H9 (cell line): ENCODE results near the gene AKR1D1. TPM values are rescaled to one million over a fixed set of nuclear protein-coding genes. Genes with fewer than 3 reads are reported as not detected.

ENCODE experiments used
- DNase-seq: peaks from one replicate; pipeline ENCODE4 v3.0.0-alpha.2; 2017
- H2AFZ ChIP-seq: one replicate; pipeline ENCODE4 v1.6.1; 2013; ENCODE audit warnings: mild to moderate bottlenecking, low read length, control low read depth, moderate library complexity
- H2AK5ac ChIP-seq: 2 replicates; pipeline ENCODE4 v1.6.1; 2013; ENCODE audit warnings: low read length, control low read depth, mixed read lengths; ENCODE audit not compliant: insufficient read length
- H2BK120ac ChIP-seq: one replicate; pipeline ENCODE4 v1.6.1; 2013; ENCODE audit warnings: low read depth, mild to moderate bottlenecking, low read length, control low read depth, inconsistent platforms; ENCODE audit not compliant: poor library complexity, severe bottlenecking
- H2BK12ac ChIP-seq: 2 replicates; pipeline ENCODE4 v1.6.1; 2013; ENCODE audit warnings: low read length, control low read depth, mixed read lengths, low read depth; ENCODE audit not compliant: insufficient read length
- H2BK15ac ChIP-seq: 2 replicates; pipeline ENCODE4 v1.6.1; 2013; ENCODE audit warnings: low read depth, low read length, control low read depth
- H2BK20ac ChIP-seq: one replicate; pipeline ENCODE4 v1.6.1; 2013; ENCODE audit warnings: low read depth, mild to moderate bottlenecking, low read length, control low read depth, inconsistent platforms; ENCODE audit not compliant: poor library complexity, severe bottlenecking
- H2BK5ac ChIP-seq: 2 replicates; pipeline ENCODE4 v1.6.1; 2013; ENCODE audit warnings: low read length, control low read depth, mixed read lengths; ENCODE audit not compliant: insufficient read length
- H3K14ac ChIP-seq: 2 replicates; pipeline ENCODE4 v1.6.1; 2013; ENCODE audit warnings: low read length, control low read depth; ENCODE audit not compliant: insufficient read depth
- H3K18ac ChIP-seq: 2 replicates; pipeline ENCODE4 v1.6.1; 2013; ENCODE audit warnings: low read depth, mild to moderate bottlenecking, mixed read lengths, low read length, control low read depth; ENCODE audit not compliant: insufficient read length
- H3K23ac ChIP-seq: 2 replicates; pipeline ENCODE4 v1.6.1; 2013; ENCODE audit warnings: low read length, control low read depth, mixed read lengths, low read depth; ENCODE audit not compliant: insufficient read length
- H3K23me2 ChIP-seq: 2 replicates; pipeline ENCODE4 v1.6.1; 2013; ENCODE audit warnings: low read depth, mild to moderate bottlenecking, mixed read lengths, low read length, control low read depth; ENCODE audit not compliant: insufficient read length, poor library complexity, severe bottlenecking
- H3K27ac ChIP-seq: 2 replicates; pipeline ENCODE4 v1.5.1; 2013; ENCODE audit warnings: low read length, control low read depth, mixed read lengths, low read depth; ENCODE audit not compliant: insufficient read length
- H3K27me3 ChIP-seq: 2 replicates; pipeline ENCODE4 v1.6.1; 2013; ENCODE audit warnings: low read length, control low read depth, inconsistent platforms; ENCODE audit not compliant: insufficient read depth
- H3K4ac ChIP-seq: 2 replicates; pipeline ENCODE4 v1.6.1; 2013; ENCODE audit warnings: low read depth, mild to moderate bottlenecking, control low read depth, inconsistent platforms, low read length, moderate library complexity
- H3K4me1 ChIP-seq: 2 replicates; pipeline ENCODE4 v1.6.1; 2013; ENCODE audit warnings: low read length, control low read depth, inconsistent platforms; ENCODE audit not compliant: insufficient read depth
- H3K4me2 ChIP-seq: 2 replicates; pipeline ENCODE4 v1.6.1; 2013; ENCODE audit warnings: low read length, control low read depth, mixed read lengths; ENCODE audit not compliant: insufficient read length, insufficient read depth
- H3K56ac ChIP-seq: 2 replicates; pipeline ENCODE4 v1.6.1; 2013; ENCODE audit warnings: low read depth, mild to moderate bottlenecking, mixed read lengths, low read length, control low read depth; ENCODE audit not compliant: insufficient read length
- H3K79me1 ChIP-seq: 2 replicates; pipeline ENCODE4 v1.6.1; 2013; ENCODE audit warnings: low read depth, mild to moderate bottlenecking, moderate library complexity, low read length, control low read depth, inconsistent platforms; ENCODE audit not compliant: insufficient read depth, poor library complexity, severe bottlenecking
- H3K79me2 ChIP-seq: 2 replicates; pipeline ENCODE4 v1.6.1; 2013; ENCODE audit warnings: low read length, control low read depth, inconsistent platforms; ENCODE audit not compliant: insufficient read depth
- H3K9ac ChIP-seq: 2 replicates; pipeline ENCODE4 v1.6.1; 2013; ENCODE audit warnings: low read length, control low read depth, mixed read lengths; ENCODE audit not compliant: insufficient read length; ENCODE audit errors: extremely low read depth
- H3K9me3 ChIP-seq: one replicate; pipeline ENCODE4 v1.6.1; 2013; ENCODE audit warnings: low read depth, low read length, inconsistent platforms; ENCODE audit not compliant: control insufficient read depth
- H3T11ph ChIP-seq: one replicate; pipeline ENCODE4 v1.6.1; 2013; ENCODE audit warnings: mild to moderate bottlenecking, low read length, control low read depth, inconsistent platforms
- H4K20me1 ChIP-seq: one replicate; pipeline ENCODE4 v1.6.1; 2013; ENCODE audit not compliant: control insufficient read depth, insufficient read length, insufficient read depth
- H4K5ac ChIP-seq: 2 replicates; pipeline ENCODE4 v1.6.1; 2013; ENCODE audit warnings: low read depth, mild to moderate bottlenecking, mixed read lengths, low read length, control low read depth; ENCODE audit not compliant: insufficient read length
- H4K8ac ChIP-seq: replicated peaks from 2 replicates; pipeline ENCODE4 v1.6.1; 2013; ENCODE audit warnings: low read length, control low read depth, mixed read lengths, low read depth; ENCODE audit not compliant: insufficient read length
- H4K91ac ChIP-seq: 2 replicates; pipeline ENCODE4 v1.6.1; 2013; ENCODE audit warnings: low read depth, mild to moderate bottlenecking, moderate library complexity, mixed read lengths, low read length, control low read depth; ENCODE audit not compliant: insufficient read length
- H3K27ac Mint-ChIP-seq, 3 experiments: 2 replicates in 2 of 3; 3 replicates in 1 of 3; pipeline ENCODE4 v1.8.0; 2020 to 2021; ENCODE audit warnings: mixed read lengths in 3 of 3, mild to moderate bottlenecking in 1 of 3, moderate library complexity in 1 of 3
- H3K27me3 Mint-ChIP-seq: 2 replicates; pipeline ENCODE4 v1.8.0; 2021; ENCODE audit warnings: low read depth, mild to moderate bottlenecking, moderate library complexity, mixed read lengths
- H3K36me3 Mint-ChIP-seq, 3 experiments: 2 replicates in 2 of 3; 3 replicates in 1 of 3; pipeline ENCODE4 v1.8.0; 2020 to 2021; ENCODE audit warnings: low read depth in 3 of 3, mixed read lengths in 3 of 3; ENCODE audit not compliant: insufficient read depth in 1 of 3
- H3K4me1 Mint-ChIP-seq, 2 experiments: 2 replicates each; pipeline ENCODE4 v1.8.0; 2020; ENCODE audit warnings: mixed read lengths in 2 of 2
- H3K4me3 Mint-ChIP-seq, 2 experiments: 2 replicates in 1 of 2; 3 replicates in 1 of 2; pipeline ENCODE4 v1.8.0; 2020 to 2021; ENCODE audit warnings: mild to moderate bottlenecking in 2 of 2, mixed read lengths in 2 of 2, moderate library complexity in 1 of 2
- H3K9me3 Mint-ChIP-seq, 2 experiments: 2 replicates in 1 of 2; 3 replicates in 1 of 2; pipeline ENCODE4 v1.8.0; 2020; ENCODE audit warnings: mild to moderate bottlenecking in 2 of 2, mixed read lengths in 2 of 2, moderate library complexity in 1 of 2
- CTCF ChIP-seq: fragments of 200-600 bp; sonication (generic); conservative IDR thresholded peaks from 3 replicates; pipeline ENCODE4 v1.8.0; 2021; ENCODE audit warnings: antibody characterized with exemption, mild to moderate bottlenecking
- WGBS: extraction: QIAGEN DNeasy Blood & Tissue Kit; methylation state at CpG from one replicate; pipeline ENCODE4 v1.1.7; 2013; ENCODE audit warnings: missing lambda C conversion rate, low lambda C conversion rate, mixed read lengths; ENCODE audit not compliant: insufficient read length; ENCODE audit errors: extremely low coverage; 5-methylcytosine and 5-hydroxymethylcytosine counted together
- total RNA-seq: library from RNA; stranded (reverse); gene quantifications from 2 replicates; pipeline ENCODE4 v1.2.1, GENCODE V29; 2021

AKR1D1 gene
- total RNA-seq, 1 experiment from 2014 or later: 0.31 TPM

- H3K27ac Mint-ChIP-seq: no peak overlapping the region
- H4K91ac ChIP-seq: no peak overlapping the region
- H2AFZ ChIP-seq: no peak overlapping the region
- no peak overlapping the region for H3K27ac ChIP-seq
- no peaks in the 10 kb centered on the region for H3K27me3 Mint-ChIP-seq
- H2BK20ac ChIP-seq: no peak overlapping the region
- TF ChIP-seq CTCF: no peak
- no peak overlapping the region for H3K4me3 Mint-ChIP-seq
- DNase-seq: no peak
- no peak overlapping the region for H3K4me2 ChIP-seq
- no peak overlapping the region for H4K5ac ChIP-seq
- no peak overlapping the region for H3K56ac ChIP-seq
- H3K36me3 Mint-ChIP-seq: peaks cover 5 to 16% (median 13%) of the 10 kb centered on the region in 3 experiments; a peak in 6 of 7 replicates
- H2BK15ac ChIP-seq: no peak overlapping the region
- H3K9me3 Mint-ChIP-seq: peaks cover 11 to 12% of the 10 kb centered on the region in 2 experiments; a peak in 4 of 5 replicates
- H3T11ph ChIP-seq: no peak overlapping the region
- no peaks in the 10 kb centered on the region for H3K27me3 ChIP-seq
- peaks cover 3 to 7% of the 10 kb centered on the region in 2 experiments; a peak in 1 of 4 replicates for H3K4me1 Mint-ChIP-seq
- H2BK12ac ChIP-seq: no peak overlapping the region
- H3K23ac ChIP-seq: no peak overlapping the region
- no peaks in the 10 kb centered on the region for H3K23me2 ChIP-seq
- no peak overlapping the region for H3K18ac ChIP-seq
- no peaks in the 10 kb centered on the region for H3K9me3 ChIP-seq
- H3K4ac ChIP-seq: no peak overlapping the region
- no peak overlapping the region for H2AK5ac ChIP-seq
- no peak overlapping the region for H3K9ac ChIP-seq
- no peak overlapping the region for H2BK5ac ChIP-seq
- no peak overlapping the region for H3K14ac ChIP-seq
- no peaks in the 10 kb centered on the region for H4K20me1 ChIP-seq
- H3K79me1 ChIP-seq: no peaks in the 10 kb centered on the region
- no CpG with 5 or more reads among the region's 3 CpGs for WGBS
- H2BK120ac ChIP-seq: no peak overlapping the region
- no peak overlapping the region for H4K8ac ChIP-seq
- H3K4me1 ChIP-seq: no peaks in the 10 kb centered on the region
- no peaks in the 10 kb centered on the region for H3K79me2 ChIP-seq
These were observed 28.4 kb upstream of the AKR1D1 start for GRCh38 chr7:138047907-138048306.
